IMR-90 (cell line): Measurements from ENCODE around the gene SOCS6. TPM values are rescaled to one million over a fixed set of nuclear protein-coding genes. Genes with fewer than 3 reads are reported as not detected.
"Not testable (repeated sequence)": the region's sequence is repeated elsewhere in the genome, so short reads cannot be mapped to it uniquely, and the experiment has no call there.

Experiments used
- ATAC-seq: fragments of 200-7000 bp; cut with Tn5 transposase; 2 replicates; pipeline ENCODE4 v1.9.1; 2020; ENCODE audit warnings: low read depth, mild to moderate bottlenecking, moderate library complexity
- BruUV-seq: library from RNA; stranded (reverse); fragments of 400-500 nt; replicated peaks from 2 replicates; lab custom pipeline; 2021; lab: Mats Ljungman, UMichigan
- CTCF ChIA-PET: fragments of 300-600 bp; formaldehyde crosslinking; extraction: SDS; loops from one replicate; lab custom pipeline; 2021; ENCODE audit warnings: antibody characterized with exemption; lab: Yijun Ruan, JAX
- POLR2A ChIA-PET: fragments of 300-600 bp; sonication (Branson Sonifier 250); formaldehyde crosslinking; loops from one replicate; lab custom pipeline; 2022; ENCODE audit warnings: antibody characterized with exemption; ENCODE audit not compliant: unreplicated experiment; lab: Charles Lee
- DNase-seq: peaks from one replicate; pipeline ENCODE4 v3.0.0; 2013
- H2AFZ ChIP-seq: replicated peaks from 2 replicates; pipeline ENCODE3; 2013; ENCODE audit warnings: low read length, mild to moderate bottlenecking; ENCODE audit not compliant: poor library complexity
- H2AK5ac ChIP-seq: 2 replicates; pipeline ENCODE4 v1.6.1; 2013; ENCODE audit warnings: low read depth, low read length, inconsistent platforms
- H2AK9ac ChIP-seq: replicated peaks from 2 replicates; pipeline ENCODE3; 2013; ENCODE audit warnings: mild to moderate bottlenecking, low read depth, low read length, moderate library complexity; ENCODE audit not compliant: poor library complexity
- H2BK120ac ChIP-seq: 2 replicates; pipeline ENCODE4 v1.6.1; 2013; ENCODE audit warnings: low read depth, low read length, inconsistent platforms
- H2BK15ac ChIP-seq: 3 replicates; pipeline ENCODE4 v1.6.1; 2013; ENCODE audit warnings: low read depth, low read length, inconsistent platforms
- H2BK20ac ChIP-seq: 2 replicates; pipeline ENCODE4 v1.6.1; 2013; ENCODE audit warnings: low read depth, mild to moderate bottlenecking, inconsistent platforms, low read length, moderate library complexity
- H2BK5ac ChIP-seq: 2 replicates; pipeline ENCODE4 v1.6.1; 2013; ENCODE audit warnings: mild to moderate bottlenecking, low read depth, low read length, inconsistent platforms; ENCODE audit not compliant: poor library complexity, severe bottlenecking
- H3K14ac ChIP-seq: replicated peaks from 2 replicates; pipeline ENCODE4 v1.6.1; 2013; ENCODE audit warnings: low read depth, low read length, inconsistent platforms
- H3K18ac ChIP-seq: 2 replicates; pipeline ENCODE4 v1.6.1; 2013; ENCODE audit warnings: low read depth, low read length, control low read depth
- H3K23ac ChIP-seq: 2 replicates; pipeline ENCODE4 v1.6.1; 2013; ENCODE audit warnings: low read depth, low read length, inconsistent platforms
- H3K27ac ChIP-seq: 2 replicates; pipeline ENCODE4 v1.5.1; 2013; ENCODE audit warnings: mild to moderate bottlenecking, control low read depth, low read length; ENCODE audit not compliant: insufficient read depth
- H3K27me3 ChIP-seq: 2 replicates; pipeline ENCODE4 v1.6.1; 2013; ENCODE audit warnings: low read length; ENCODE audit not compliant: control insufficient read depth, insufficient read depth
- H3K36me3 ChIP-seq: 2 replicates; pipeline ENCODE4 v1.6.1; 2013; ENCODE audit warnings: low read length, mixed read lengths; ENCODE audit not compliant: control insufficient read depth, insufficient read depth
- H3K4ac ChIP-seq: 2 replicates; pipeline ENCODE4 v1.6.1; 2013; ENCODE audit warnings: low read depth, low read length, inconsistent platforms
- H3K4me1 ChIP-seq: 2 replicates; pipeline ENCODE4 v1.6.1; 2013; ENCODE audit warnings: low read length, mixed read lengths; ENCODE audit not compliant: control insufficient read depth, insufficient read depth
- H3K4me2 ChIP-seq: 2 replicates; pipeline ENCODE4 v1.6.1; 2013; ENCODE audit warnings: low read depth, mild to moderate bottlenecking, control low read depth, low read length, moderate library complexity
- H3K4me3 ChIP-seq: 2 replicates; pipeline ENCODE4 v1.5.1; 2013; ENCODE audit warnings: low read depth, mild to moderate bottlenecking, control low read depth, low read length, moderate library complexity; ENCODE audit not compliant: insufficient read depth
- H3K56ac ChIP-seq: 2 replicates; pipeline ENCODE4 v1.6.1; 2013; ENCODE audit warnings: low read length, inconsistent platforms; ENCODE audit not compliant: insufficient read depth; ENCODE audit errors: extremely low read depth
- H3K79me1 ChIP-seq, 2 experiments: 2 replicates each; pipeline ENCODE4 v1.6.1; 2013; ENCODE audit warnings: low read length in 2 of 2, inconsistent platforms in 1 of 2, low read depth in 1 of 2
- H3K9ac ChIP-seq: 2 replicates; pipeline ENCODE4 v1.6.1; 2013; ENCODE audit warnings: low read depth, low read length, control low read depth
- H3K9me1 ChIP-seq: 2 replicates; pipeline ENCODE4 v1.6.1; 2013; ENCODE audit warnings: low read length, inconsistent platforms; ENCODE audit not compliant: insufficient read depth
- H3K9me3 ChIP-seq: 2 replicates; pipeline ENCODE4 v1.6.1; 2013; ENCODE audit warnings: low read length; ENCODE audit not compliant: control insufficient read depth, insufficient read depth
- H4K20me1 ChIP-seq: 2 replicates; pipeline ENCODE4 v1.6.1; 2013; ENCODE audit warnings: low read length, inconsistent platforms; ENCODE audit not compliant: insufficient read depth
- H4K5ac ChIP-seq: 2 replicates; pipeline ENCODE4 v1.6.1; 2013; ENCODE audit warnings: mild to moderate bottlenecking, low read depth, low read length, control low read depth
- H4K8ac ChIP-seq, 2 experiments: 2 replicates each; pipeline ENCODE4 v1.6.1; 2013; ENCODE audit warnings: low read depth in 2 of 2, low read length in 2 of 2, control low read depth in 1 of 2, inconsistent platforms in 1 of 2
- H4K91ac ChIP-seq: 2 replicates; pipeline ENCODE4 v1.6.1; 2013; ENCODE audit warnings: low read depth, low read length, inconsistent platforms; ENCODE audit not compliant: insufficient read depth
- WGBS, 2 experiments: methylation state at CpG; one replicate each; pipeline versions ENCODE4 v1.1.5 to v1.1.7; 2013; ENCODE audit warnings: missing lambda C conversion rate in 2 of 2; ENCODE audit not compliant: insufficient read length in 1 of 2; ENCODE audit errors: extremely low coverage in 2 of 2; 5-methylcytosine and 5-hydroxymethylcytosine counted together
- dilution Hi-C: fragments of 300-500 bp; cut with HindIII; formaldehyde crosslinking; loops from one replicate; pipeline ENCODE4 v1.14.3; 2018; ENCODE audit warnings: low sequenced_read_pairs; ENCODE audit not compliant: unreplicated experiment
- in situ Hi-C: fragments of 300-500 bp; cut with MboI; formaldehyde crosslinking; loops from 3 replicates; pipeline ENCODE4 v1.14.3; 2019; ENCODE audit warnings: low sequenced_read_pairs, inconsistent platforms, mixed read lengths
- intact Hi-C: fragments of 100-400 bp; cut with micrococcal nuclease; formaldehyde crosslinking; loops from 2 replicates; pipeline ENCODE4 v1.10.0; 2022
- polyA plus RNA-seq, 3 experiments: library from polyadenylated mRNA; depleted of rRNA; stranded (reverse); fragments of >200 nt; gene quantifications; 2 replicates each; pipeline ENCODE4 v1.2.3, GENCODE V29; 2012; ENCODE audit warnings: low replicate concordance in 1 of 3
- total RNA-seq: library from RNA; depleted of rRNA; stranded (reverse); fragments of >200 nt; gene quantifications from 2 replicates; pipeline ENCODE4 v1.2.3, GENCODE V29; 2012

Gene SOCS6
- total and polyA plus RNA-seq, 2 of the 4 experiments (the other 2 are of a cell fraction) = 21.3 to 57.4 TPM

DNA sequence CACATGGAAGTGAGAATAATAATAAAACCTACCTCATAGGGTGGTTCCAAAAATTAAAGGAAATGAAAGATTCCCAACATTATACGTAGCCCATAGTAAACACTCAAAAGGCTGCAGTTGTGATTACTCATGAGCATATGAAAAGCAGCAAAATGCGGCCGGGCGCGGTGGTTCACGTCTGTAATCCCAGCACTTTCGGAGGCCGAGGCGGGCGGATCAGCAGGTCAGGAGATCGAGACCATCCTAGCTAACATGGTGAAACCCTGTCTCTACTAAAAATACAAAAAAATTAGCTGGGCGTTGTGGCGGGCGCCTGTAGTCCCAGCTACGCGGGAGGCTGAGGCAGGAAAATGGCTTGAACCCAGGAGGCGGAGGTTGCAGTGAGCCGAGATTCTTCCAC, 39.0 kb upstream of the SOCS6 start:
- H3K36me3 ChIP-seq, H3K56ac ChIP-seq, DNase-seq, H2BK20ac ChIP-seq, H2AK9ac ChIP-seq, intact Hi-C loops, ATAC-seq, dilution Hi-C loops, H3K4me3 ChIP-seq, H2AFZ ChIP-seq, H3K23ac ChIP-seq, in situ Hi-C loops, H3K9me3 ChIP-seq, H3K4me2 ChIP-seq, CTCF ChIA-PET, H4K20me1 ChIP-seq, H3K27ac ChIP-seq, H4K91ac ChIP-seq, H3K9ac ChIP-seq, H4K5ac ChIP-seq, H3K27me3 ChIP-seq, H3K4ac ChIP-seq, H3K18ac ChIP-seq, H2AK5ac ChIP-seq, H4K8ac ChIP-seq, POLR2A ChIA-PET, H3K79me1 ChIP-seq, BruUV-seq, H2BK15ac ChIP-seq, H2BK5ac ChIP-seq, H3K4me1 ChIP-seq, H3K9me1 ChIP-seq, H3K14ac ChIP-seq, H2BK120ac ChIP-seq: not testable (repeated sequence)
- WGBS, 2 experiments = 99% methylated on average over 14 of the region's 18 CpGs; no CpG with 5 or more reads in 1 of the 2 experiments
